Stimulated activated CD8-positive, alpha-beta memory T cell treated with anti-CD3 and anti-CD28 coated beads, Interleukin-12 subunit alpha, Interleukin-12 subunit beta, amount 100 ng/mL, for 4 hours (primary cell): Measurements from ENCODE around the gene GP9.

ENCODE experiments used
- DNase-seq: peaks from one replicate; pipeline ENCODE4 v3.0.0-alpha.2; 2020; ENCODE audit warnings: low read depth

The GP9 gene

DNA sequence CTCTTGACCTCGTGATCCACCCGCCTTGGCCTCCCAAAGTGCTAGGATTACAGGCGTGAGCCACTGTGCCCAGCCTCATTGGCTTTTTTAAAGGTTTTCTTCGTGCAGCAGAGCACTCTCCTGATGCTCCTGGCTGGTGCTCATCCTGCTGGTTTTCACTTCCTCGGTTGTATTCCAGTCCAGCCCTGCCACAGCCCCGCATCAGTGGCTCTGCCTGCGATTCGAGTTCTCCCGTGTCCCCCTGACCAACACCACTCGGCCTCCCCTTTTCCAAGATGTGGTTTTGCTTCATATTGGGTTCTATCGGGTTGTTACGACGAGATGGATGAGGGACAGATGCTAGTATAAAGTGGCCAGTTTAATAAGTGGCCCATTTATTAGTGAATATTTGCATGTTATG is 31.7 kb upstream of the GP9 start:
- DNase-seq = no peak

DNA sequence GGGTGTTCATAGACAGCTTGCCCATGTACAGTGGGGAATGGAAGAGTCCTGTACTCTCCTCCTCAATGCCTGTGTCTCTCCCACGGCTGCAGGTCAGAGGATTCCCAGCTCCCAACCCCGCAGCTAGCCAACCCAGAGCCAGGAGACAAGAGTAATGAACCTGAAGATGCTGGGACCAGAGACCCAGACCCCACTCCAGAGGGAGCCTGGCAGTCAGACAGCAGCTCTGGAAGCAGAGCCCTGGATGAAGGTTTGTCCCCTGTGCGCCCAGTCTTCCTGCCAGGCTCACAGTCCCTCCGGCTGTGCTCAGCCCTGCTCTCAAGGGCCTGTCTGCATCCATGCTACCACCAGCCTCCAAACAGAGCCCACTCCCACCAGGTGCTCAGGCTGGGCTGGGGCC is 30.0 kb upstream of the GP9 start:
- no peak for DNase-seq

- no peak for DNase-seq
Observed at GRCh38 chr3:129031476-129032215, 28.9 kb upstream of the GP9 start.

DNA sequence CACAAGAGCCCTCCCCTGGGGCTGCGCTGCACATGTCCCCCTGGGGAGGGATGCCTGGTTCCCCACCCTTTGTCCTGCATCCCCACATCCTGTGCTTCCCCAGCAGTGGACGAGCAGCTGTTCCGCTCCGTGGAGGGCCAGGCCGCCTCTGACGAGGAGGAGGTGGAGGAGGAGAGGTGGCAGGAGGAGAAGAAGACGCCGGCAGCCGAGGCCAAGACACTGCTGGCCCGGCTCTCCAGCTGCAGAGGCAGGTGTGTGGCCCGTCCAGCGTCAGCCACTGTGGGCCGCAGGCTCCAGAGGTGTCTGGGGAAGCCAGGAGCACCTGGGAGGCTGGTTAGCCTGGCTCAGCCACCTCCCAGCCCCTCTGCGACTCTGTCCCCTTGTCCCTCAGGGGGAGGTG is 27.9 kb upstream of the GP9 start:
- DNase-seq = no peak

DNA sequence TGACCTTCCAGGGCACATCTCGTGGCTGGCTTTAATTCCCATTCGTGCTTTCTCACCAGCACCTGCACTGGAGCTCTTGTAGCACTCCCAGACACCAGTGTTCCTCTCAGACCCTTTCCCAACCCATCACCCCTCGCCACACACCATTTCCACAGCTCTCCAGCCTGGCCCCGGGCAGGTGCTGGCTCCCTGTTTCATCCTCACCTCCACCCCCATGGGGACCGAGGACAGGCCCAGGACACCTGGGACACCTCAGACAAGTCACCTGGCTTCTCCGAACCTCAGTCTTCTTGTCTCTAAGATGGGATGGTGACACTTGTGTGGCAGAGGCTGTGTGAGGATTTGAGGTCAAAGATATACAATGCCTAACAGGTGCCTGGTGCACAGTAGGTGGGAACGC is 27.4 kb upstream of the GP9 start:
- no peak for DNase-seq

GRCh38 chr3:129033633-129034321 is 26.8 kb upstream of the GP9 start:
- DNase-seq = no peak

DNA sequence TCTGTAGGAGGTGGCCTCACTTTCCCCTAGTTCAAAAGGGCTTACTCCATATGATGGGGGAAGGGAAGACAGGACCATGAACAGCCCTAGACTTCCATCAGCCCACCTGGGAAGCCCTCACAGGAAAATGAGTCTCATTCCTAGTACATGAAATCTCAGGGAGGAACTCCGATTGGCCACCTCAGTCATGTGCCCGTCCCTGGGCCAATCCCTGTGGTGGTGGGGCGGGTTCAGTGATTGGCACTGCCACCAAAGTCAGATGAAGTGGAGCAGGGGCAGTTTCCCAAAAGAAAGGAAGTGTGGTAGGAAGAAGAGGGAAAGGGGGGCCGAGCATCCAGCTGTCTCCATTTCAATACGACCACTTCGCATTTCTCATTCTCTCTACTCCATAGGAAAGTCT is 25.9 kb upstream of the GP9 start:
- no peak for DNase-seq

GRCh38 chr3:129035360-129036221 is 25.0 kb upstream of the GP9 start:
- no peak for DNase-seq

DNA sequence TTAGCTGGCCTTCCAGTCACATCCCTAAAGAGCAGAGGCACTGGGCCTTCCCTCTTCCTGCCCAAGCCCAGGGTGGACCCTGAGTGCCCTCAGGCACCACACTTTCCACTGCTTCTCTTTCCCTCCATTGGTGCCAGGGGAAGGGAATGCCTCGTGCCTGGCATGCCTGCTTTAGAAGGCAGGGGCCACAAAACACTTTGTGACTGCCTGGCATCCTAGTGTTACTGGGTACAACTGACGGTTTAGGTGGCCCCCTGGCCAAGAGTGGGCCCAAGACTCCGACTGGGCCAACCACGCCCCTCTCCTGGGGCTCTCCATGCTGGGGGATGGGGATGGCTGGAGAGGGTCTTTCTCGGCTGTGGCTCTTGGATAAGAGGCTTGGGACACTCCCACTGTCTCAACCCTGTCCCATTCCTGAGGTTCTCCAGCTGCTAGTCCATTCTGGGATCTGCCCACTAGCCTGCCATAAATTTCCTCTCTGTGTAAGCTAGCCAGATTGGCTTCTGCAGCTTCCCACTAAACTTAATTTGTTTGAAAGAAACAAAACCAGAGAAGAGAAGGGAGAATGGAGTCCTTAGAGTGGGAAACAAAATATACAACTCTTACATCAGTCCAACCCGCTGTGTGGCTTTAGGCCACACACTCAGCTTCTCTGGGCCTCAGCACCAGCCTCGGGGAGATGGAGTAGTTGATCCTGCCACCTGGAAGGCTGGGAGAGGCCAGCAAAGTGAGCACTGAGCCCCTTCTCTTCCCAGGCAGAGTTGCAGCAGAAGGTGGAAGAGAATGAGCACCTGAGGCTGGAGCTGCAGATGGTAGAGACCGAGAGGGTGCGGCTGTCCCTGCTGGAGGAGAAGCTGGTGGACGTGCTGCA is 24.1 kb upstream of the GP9 start:
- no peak for DNase-seq

DNA sequence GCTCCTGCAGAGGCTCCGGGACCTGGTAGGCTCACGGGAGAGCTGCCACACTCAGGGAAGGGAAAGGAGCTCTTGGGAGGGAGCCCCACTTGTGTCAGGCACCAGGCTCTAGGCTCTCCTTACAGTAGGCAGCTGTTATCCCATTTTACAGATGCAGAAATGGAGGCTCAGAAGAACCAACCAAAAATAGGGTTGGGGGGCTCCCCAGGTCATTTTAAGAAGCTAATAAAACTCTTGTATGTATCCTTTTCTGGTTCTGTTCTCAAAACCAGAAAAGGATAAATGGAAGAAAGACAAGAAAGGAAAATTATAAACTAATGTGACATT is 23.5 kb upstream of the GP9 start:
- DNase-seq = no peak

DNA sequence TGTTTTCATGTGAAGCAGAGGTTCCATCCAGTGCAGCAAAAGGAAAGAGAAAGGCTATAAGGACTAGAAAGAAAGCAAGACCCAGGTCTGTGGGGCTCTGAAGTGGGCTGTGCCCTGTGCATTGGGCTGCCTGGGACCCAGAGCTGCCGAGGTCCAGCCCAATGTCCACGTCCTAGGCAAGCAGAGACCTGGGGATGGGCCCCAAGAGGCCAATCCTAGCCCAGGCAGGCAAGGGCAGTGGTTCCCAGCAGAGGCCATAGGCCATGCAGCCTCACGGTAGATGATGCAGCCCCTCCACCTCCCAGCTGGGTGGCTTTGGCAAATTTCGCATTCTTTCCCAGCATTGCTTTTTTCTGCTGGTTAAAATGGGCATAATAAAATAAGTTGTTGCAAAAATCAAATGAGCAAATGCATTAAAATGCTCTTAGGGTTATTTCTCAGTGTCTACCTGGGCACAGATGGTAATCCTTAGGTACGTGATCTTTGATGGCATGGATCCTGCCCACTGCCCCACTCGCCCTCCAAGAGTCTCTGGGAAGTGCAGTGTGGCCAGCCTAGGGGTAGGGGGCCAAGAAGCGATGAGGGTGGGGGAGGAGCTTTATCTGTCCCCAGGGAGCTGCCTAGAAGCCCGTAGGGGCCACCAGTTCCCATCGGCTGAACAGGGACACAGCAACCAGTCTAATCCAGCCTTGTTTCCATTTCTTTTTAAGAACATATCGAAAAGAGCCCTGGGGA is 22.3 kb upstream of the GP9 start:
- DNase-seq = no peak

GRCh38 chr3:129039271-129040038 is 21.1 kb upstream of the GP9 start:
- no peak for DNase-seq

- no peak for DNase-seq
Observed at GRCh38 chr3:129040039-129040336, 20.6 kb upstream of the GP9 start.

DNA sequence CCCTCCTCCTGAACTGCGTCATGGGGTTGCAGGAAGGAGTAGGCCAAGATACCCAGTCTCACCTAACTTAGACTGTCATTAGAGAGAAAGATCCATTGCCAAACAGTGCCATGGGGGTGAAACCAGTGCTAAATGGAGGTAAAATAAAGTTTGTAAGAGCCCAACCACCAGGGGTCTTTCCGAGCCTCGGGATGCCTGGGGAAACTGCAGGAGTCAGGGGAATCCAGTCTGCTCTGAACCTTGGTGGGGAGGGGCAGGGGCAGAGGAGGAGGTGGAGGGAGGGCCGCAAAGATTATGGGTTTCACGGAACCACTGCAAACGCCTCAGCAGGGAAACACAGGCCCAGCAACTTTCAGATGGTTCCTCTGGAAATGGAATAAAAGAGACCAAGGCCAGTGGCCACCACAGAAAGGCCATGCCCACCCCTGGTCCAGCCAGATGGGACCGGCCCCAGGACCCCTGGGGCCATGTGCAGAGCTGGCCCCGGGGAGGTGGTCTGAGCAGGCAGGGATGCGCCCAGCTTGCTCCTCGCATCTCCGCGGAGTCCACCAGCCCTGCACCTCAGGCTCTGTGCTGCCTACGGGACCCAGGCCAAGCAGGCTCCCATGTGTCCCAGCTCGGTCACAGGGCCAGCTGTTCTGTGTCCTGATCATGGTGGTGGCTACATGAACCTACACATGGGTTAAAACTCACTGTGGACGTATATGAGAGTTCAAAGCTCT is 19.8 kb upstream of the GP9 start:
- DNase-seq = no peak

- no peak for DNase-seq
Observed at GRCh38 chr3:129045675-129046036, 14.9 kb upstream of the GP9 start.

- DNase-seq = no peak
Observed at GRCh38 chr3:129046037-129046731, 14.4 kb upstream of the GP9 start.

DNA sequence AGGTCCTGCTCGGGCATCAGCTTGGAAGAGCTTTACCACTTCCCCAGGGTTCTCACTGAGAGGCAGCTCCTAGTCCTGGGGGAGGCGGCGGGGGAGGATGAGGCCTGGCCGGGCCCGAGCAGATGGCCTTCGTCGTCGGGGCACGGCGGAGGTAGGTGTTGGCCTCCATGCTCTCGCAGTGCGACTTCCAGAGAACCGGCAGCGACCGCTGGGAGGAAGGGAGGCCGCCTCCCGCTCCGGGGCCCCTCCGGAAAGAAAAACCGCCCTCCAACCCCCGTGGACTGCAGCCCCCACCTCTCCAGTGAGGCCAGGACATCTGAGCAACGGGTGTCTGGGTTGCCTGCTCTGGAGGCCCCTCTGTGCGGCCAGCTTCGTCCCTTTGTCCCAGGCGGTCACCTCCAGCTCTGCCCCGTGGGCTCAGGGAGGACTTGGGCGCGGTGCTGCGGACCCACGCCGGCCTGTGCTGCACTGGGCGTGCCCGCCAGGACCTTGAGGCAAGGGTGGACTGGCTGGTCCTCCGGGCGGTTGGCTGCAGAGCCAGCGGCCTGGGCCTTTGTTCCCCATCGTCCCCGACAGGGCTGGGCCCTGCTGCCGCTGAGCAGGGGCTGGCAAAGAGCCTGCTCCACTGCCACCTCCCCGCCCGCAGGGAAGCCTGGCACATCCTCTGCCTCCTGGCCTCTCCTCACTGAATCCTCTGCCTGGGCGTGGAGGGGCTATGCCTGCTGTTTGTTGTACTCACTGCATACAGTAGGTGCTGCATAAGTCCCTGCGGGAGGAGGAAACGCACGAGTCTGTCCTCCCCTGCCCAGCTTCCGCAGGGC is 13.6 kb upstream of the GP9 start:
- no peak for DNase-seq

- no peak for DNase-seq
Observed at GRCh38 chr3:129047553-129047839, 13.1 kb upstream of the GP9 start.
